GM23338 (cell line): ENCODE measurements around the gene BNIP2. TPM values are rescaled to one million over a fixed set of nuclear protein-coding genes. Genes with fewer than 3 reads are reported as not detected.

Source experiments
- ATAC-seq: fragments of 200-7000 bp; cut with Tn5 transposase; 3 replicates; pipeline ENCODE4 v1.9.1; 2020
- DNase-seq: peaks from one replicate; pipeline ENCODE4 v3.0.0-alpha.2; 2015; ENCODE audit warnings: low spot score
- H2AFZ ChIP-seq: fragments of 200-600 bp; sonication (generic); 2 replicates; pipeline ENCODE4 v1.8.0; 2016; ENCODE audit warnings: antibody characterized with exemption, mild to moderate bottlenecking, moderate library complexity
- H3F3A ChIP-seq: fragments of 200-600 bp; sonication (generic); replicated peaks from 2 replicates; pipeline ENCODE4 v1.8.0; 2017; ENCODE audit warnings: antibody characterized with exemption, mixed run types, low read depth
- H3K27ac ChIP-seq: fragments of 200-600 bp; sonication (generic); 2 replicates; pipeline ENCODE4 v1.6.1; 2016; ENCODE audit warnings: low read depth
- H3K27me3 ChIP-seq: fragments of 200-600 bp; sonication (generic); 2 replicates; pipeline ENCODE4 v1.8.0; 2016; ENCODE audit warnings: mild to moderate bottlenecking, mixed run types, moderate library complexity; ENCODE audit not compliant: insufficient read depth
- H3K36me3 ChIP-seq: fragments of 200-600 bp; sonication (generic); 2 replicates; pipeline ENCODE4 v1.8.0; 2016; ENCODE audit warnings: mild to moderate bottlenecking; ENCODE audit not compliant: insufficient read depth
- H3K4me1 ChIP-seq: fragments of 200-600 bp; sonication (generic); 2 replicates; pipeline ENCODE4 v1.8.0; 2016; ENCODE audit warnings: mild to moderate bottlenecking, moderate library complexity; ENCODE audit not compliant: insufficient read depth
- H3K4me2 ChIP-seq: fragments of 200-600 bp; sonication (generic); 2 replicates; pipeline ENCODE4 v1.7.1; 2017; ENCODE audit warnings: mixed run types
- H3K4me3 ChIP-seq: fragments of 200-600 bp; sonication (generic); 2 replicates; pipeline ENCODE4 v1.6.1; 2016; ENCODE audit warnings: mixed run types
- H3K79me2 ChIP-seq: fragments of 200-600 bp; sonication (generic); replicated peaks from 2 replicates; pipeline ENCODE4 v1.8.0; 2017; ENCODE audit warnings: mild to moderate bottlenecking; ENCODE audit not compliant: insufficient read depth
- H3K9me2 ChIP-seq: fragments of 200-600 bp; sonication (generic); 2 replicates; pipeline ENCODE4 v1.8.0; 2017; ENCODE audit not compliant: insufficient read depth
- H4K20me1 ChIP-seq: fragments of 200-600 bp; sonication (generic); replicated peaks from 2 replicates; pipeline ENCODE4 v1.8.0; 2017; ENCODE audit warnings: mild to moderate bottlenecking; ENCODE audit not compliant: insufficient read depth
- H3K27ac Mint-ChIP-seq: 2 replicates; pipeline ENCODE4 v1.8.0; 2020; ENCODE audit warnings: inconsistent platforms, mild to moderate bottlenecking, moderate library complexity, mixed read lengths
- H3K27me3 Mint-ChIP-seq: 3 replicates; pipeline ENCODE4 v1.8.0; 2022; ENCODE audit warnings: low read depth, mild to moderate bottlenecking, moderate library complexity, mixed read lengths, inconsistent platforms; ENCODE audit not compliant: insufficient read depth, poor library complexity
- H3K36me3 Mint-ChIP-seq: 3 replicates; pipeline ENCODE4 v1.8.0; 2021; ENCODE audit warnings: low read depth, mild to moderate bottlenecking, inconsistent platforms, moderate library complexity, mixed read lengths
- H3K4me1 Mint-ChIP-seq: 3 replicates; pipeline ENCODE4 v1.8.0; 2020; ENCODE audit warnings: mild to moderate bottlenecking, inconsistent platforms, mixed read lengths
- H3K4me3 Mint-ChIP-seq: 3 replicates; pipeline ENCODE4 v1.8.0; 2021; ENCODE audit warnings: moderate library complexity, mild to moderate bottlenecking, inconsistent platforms, mixed read lengths
- H3K9me3 Mint-ChIP-seq: 3 replicates; pipeline ENCODE4 v1.8.0; 2020; ENCODE audit warnings: moderate library complexity, mild to moderate bottlenecking, inconsistent platforms, mixed read lengths
- CREB1 ChIP-seq: fragments of 250-450 bp; sonication (Bioruptor Pico); IDR thresholded peaks from 2 replicates; pipeline ENCODE4 v1.5.0; 2020; ENCODE audit warnings: low read depth, mild to moderate bottlenecking, moderate library complexity
- EZH2 ChIP-seq: fragments of 200-600 bp; sonication (generic); IDR thresholded peaks from one replicate; pipeline ENCODE4 v1.8.0; 2017; ENCODE audit warnings: antibody characterized with exemption, mild to moderate bottlenecking, low read depth; ENCODE audit not compliant: unreplicated experiment
- EZH2phosphoT487 ChIP-seq: fragments of 200-600 bp; sonication (generic); IDR thresholded peaks from one replicate; pipeline ENCODE4 v1.8.1; 2018; ENCODE audit warnings: antibody characterized with exemption; ENCODE audit not compliant: unreplicated experiment
- JUNB ChIP-seq: IDR thresholded peaks from one replicate; pipeline ENCODE4 v1.6.1; 2016; ENCODE audit warnings: antibody characterized with exemption; ENCODE audit not compliant: unreplicated experiment
- NANOG ChIP-seq: IDR thresholded peaks from 2 replicates; pipeline ENCODE4 v1.6.1; 2016; ENCODE audit warnings: antibody characterized with exemption, borderline replicate concordance
- POLR2AphosphoS5 ChIP-seq: IDR thresholded peaks from 2 replicates; pipeline ENCODE4 v1.6.1; 2016; ENCODE audit warnings: antibody characterized with exemption, low read depth
- STAT1 ChIP-seq: IDR thresholded peaks from one replicate; pipeline ENCODE4 v1.6.1; 2016; ENCODE audit warnings: antibody characterized with exemption; ENCODE audit not compliant: unreplicated experiment
- ZNF114 ChIP-seq: fragments of 250-450 bp; sonication (Bioruptor Pico); IDR thresholded peaks from 2 replicates; pipeline ENCODE4 v1.5.0; 2020; ENCODE audit warnings: mild to moderate bottlenecking, moderate library complexity
- ZNF331 ChIP-seq: fragments of 250-450 bp; sonication (Bioruptor Pico); IDR thresholded peaks from 2 replicates; pipeline ENCODE4 v1.5.0; 2020; ENCODE audit warnings: low read depth, mild to moderate bottlenecking, moderate library complexity
- polyA plus RNA-seq: library from polyadenylated mRNA; unstranded; fragments of >200 nt; fragmentation: Nextera tagmentation; extraction: Ambion mirVana; gene quantifications from 2 replicates; pipeline ENCODE4 v1.2.1, GENCODE V29; 2016
- total RNA-seq: library from RNA; depleted of rRNA; stranded (reverse); fragments of >200 nt; shearing (Covaris generic); gene quantifications from 2 replicates; pipeline ENCODE4 v1.2.3, GENCODE V29; 2014
- TF ChIP-seq, protein P1 (sequence below), 2 experiments: fragments of 200-600 bp in 1 of 2; sonication (generic) in 1 of 2; conservative IDR thresholded peaks; 2 replicates each; pipeline versions ENCODE4 v1.5.1 to v1.6.1; 2016 to 2017; ENCODE audit warnings: antibody characterized with exemption in 2 of 2, low read depth in 2 of 2, mild to moderate bottlenecking in 2 of 2, moderate library complexity in 1 of 2
- TF ChIP-seq, protein P2 (sequence below): IDR thresholded peaks from 2 replicates; pipeline ENCODE4 v1.6.1; 2016; ENCODE audit warnings: antibody characterized with exemption
- TF ChIP-seq, protein P3 (sequence below): IDR thresholded peaks from one replicate; pipeline ENCODE4 v1.6.1; 2018; ENCODE audit warnings: antibody characterized with exemption; ENCODE audit not compliant: unreplicated experiment
- TF ChIP-seq, protein P4 (sequence below): fragments of 250-450 bp; sonication (Bioruptor Pico); IDR thresholded peaks from 2 replicates; pipeline ENCODE4 v1.5.0; 2020; ENCODE audit warnings: mild to moderate bottlenecking, moderate library complexity

BNIP2 gene
- total and polyA plus RNA-seq, 2 experiments from 2014 or later, result 43.7 to 83.7 TPM

DNA sequence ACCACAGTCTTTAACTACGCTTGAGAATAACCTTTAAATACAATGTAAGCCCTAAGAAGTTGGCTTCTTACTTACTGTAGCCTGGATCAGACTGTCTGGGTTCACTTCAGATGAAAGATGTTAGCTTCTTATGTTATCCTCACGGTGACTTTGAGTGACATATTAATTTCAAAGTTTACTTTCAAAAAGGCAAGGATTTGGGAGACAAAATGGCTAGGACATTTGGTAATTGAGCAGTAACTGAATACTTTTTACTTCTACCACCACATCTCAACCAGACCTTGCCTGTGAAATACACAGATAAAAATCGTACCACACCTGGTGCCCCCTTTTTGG is 36.0 kb upstream of the BNIP2 start:
- H3K4me1 ChIP-seq, result no peaks in the 10 kb centered on the region
- H3K4me1 Mint-ChIP-seq, result no peaks in the 10 kb centered on the region

More for the DNA sequence above, 36.0 kb upstream of the BNIP2 start:
- H3K4me3 ChIP-seq, result no peak overlapping the region
- Mint-ChIP-seq H3K27me3 (peaks cover 2% of the 10 kb centered on the region), H3K27ac (no peak overlapping the region), H3K9me3 (no peaks in the 10 kb centered on the region), H3K36me3 (no peaks in the 10 kb centered on the region), H3K4me3 (no peak overlapping the region)
- H3F3A ChIP-seq, result no peaks in the 10 kb centered on the region
- H2AFZ ChIP-seq, result no peak overlapping the region
- DNase-seq, result no peak
- H3K27me3 ChIP-seq, result no peaks in the 10 kb centered on the region
- H3K36me3 ChIP-seq, result no peaks in the 10 kb centered on the region
- H4K20me1 ChIP-seq, result no peaks in the 10 kb centered on the region
- no peak for ATAC-seq
- H3K4me2 ChIP-seq, result no peak overlapping the region
- TF ChIP-seq, protein P1, sequence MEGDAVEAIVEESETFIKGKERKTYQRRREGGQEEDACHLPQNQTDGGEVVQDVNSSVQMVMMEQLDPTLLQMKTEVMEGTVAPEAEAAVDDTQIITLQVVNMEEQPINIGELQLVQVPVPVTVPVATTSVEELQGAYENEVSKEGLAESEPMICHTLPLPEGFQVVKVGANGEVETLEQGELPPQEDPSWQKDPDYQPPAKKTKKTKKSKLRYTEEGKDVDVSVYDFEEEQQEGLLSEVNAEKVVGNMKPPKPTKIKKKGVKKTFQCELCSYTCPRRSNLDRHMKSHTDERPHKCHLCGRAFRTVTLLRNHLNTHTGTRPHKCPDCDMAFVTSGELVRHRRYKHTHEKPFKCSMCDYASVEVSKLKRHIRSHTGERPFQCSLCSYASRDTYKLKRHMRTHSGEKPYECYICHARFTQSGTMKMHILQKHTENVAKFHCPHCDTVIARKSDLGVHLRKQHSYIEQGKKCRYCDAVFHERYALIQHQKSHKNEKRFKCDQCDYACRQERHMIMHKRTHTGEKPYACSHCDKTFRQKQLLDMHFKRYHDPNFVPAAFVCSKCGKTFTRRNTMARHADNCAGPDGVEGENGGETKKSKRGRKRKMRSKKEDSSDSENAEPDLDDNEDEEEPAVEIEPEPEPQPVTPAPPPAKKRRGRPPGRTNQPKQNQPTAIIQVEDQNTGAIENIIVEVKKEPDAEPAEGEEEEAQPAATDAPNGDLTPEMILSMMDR (conservative IDR thresholded peaks at IDR 0.05; ENCODE audit: low read depth in 2 of 2), result no peak
- TF ChIP-seq ZNF331 (CRISPR knock-in tag) (no peak), EZH2phosphoT487 (no peak), POLR2AphosphoS5 (no peak), JUNB (no peak), ZNF114 (CRISPR knock-in tag) (no peak), STAT1 (no peak), NANOG (no peak), EZH2 (no peak), CREB1 (CRISPR knock-in tag) (no peak)
- TF ChIP-seq, protein P2, sequence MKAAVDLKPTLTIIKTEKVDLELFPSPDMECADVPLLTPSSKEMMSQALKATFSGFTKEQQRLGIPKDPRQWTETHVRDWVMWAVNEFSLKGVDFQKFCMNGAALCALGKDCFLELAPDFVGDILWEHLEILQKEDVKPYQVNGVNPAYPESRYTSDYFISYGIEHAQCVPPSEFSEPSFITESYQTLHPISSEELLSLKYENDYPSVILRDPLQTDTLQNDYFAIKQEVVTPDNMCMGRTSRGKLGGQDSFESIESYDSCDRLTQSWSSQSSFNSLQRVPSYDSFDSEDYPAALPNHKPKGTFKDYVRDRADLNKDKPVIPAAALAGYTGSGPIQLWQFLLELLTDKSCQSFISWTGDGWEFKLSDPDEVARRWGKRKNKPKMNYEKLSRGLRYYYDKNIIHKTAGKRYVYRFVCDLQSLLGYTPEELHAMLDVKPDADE, result no peak
- TF ChIP-seq, protein P3, sequence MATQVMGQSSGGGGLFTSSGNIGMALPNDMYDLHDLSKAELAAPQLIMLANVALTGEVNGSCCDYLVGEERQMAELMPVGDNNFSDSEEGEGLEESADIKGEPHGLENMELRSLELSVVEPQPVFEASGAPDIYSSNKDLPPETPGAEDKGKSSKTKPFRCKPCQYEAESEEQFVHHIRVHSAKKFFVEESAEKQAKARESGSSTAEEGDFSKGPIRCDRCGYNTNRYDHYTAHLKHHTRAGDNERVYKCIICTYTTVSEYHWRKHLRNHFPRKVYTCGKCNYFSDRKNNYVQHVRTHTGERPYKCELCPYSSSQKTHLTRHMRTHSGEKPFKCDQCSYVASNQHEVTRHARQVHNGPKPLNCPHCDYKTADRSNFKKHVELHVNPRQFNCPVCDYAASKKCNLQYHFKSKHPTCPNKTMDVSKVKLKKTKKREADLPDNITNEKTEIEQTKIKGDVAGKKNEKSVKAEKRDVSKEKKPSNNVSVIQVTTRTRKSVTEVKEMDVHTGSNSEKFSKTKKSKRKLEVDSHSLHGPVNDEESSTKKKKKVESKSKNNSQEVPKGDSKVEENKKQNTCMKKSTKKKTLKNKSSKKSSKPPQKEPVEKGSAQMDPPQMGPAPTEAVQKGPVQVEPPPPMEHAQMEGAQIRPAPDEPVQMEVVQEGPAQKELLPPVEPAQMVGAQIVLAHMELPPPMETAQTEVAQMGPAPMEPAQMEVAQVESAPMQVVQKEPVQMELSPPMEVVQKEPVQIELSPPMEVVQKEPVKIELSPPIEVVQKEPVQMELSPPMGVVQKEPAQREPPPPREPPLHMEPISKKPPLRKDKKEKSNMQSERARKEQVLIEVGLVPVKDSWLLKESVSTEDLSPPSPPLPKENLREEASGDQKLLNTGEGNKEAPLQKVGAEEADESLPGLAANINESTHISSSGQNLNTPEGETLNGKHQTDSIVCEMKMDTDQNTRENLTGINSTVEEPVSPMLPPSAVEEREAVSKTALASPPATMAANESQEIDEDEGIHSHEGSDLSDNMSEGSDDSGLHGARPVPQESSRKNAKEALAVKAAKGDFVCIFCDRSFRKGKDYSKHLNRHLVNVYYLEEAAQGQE, result no peak
- TF ChIP-seq, protein P4, sequence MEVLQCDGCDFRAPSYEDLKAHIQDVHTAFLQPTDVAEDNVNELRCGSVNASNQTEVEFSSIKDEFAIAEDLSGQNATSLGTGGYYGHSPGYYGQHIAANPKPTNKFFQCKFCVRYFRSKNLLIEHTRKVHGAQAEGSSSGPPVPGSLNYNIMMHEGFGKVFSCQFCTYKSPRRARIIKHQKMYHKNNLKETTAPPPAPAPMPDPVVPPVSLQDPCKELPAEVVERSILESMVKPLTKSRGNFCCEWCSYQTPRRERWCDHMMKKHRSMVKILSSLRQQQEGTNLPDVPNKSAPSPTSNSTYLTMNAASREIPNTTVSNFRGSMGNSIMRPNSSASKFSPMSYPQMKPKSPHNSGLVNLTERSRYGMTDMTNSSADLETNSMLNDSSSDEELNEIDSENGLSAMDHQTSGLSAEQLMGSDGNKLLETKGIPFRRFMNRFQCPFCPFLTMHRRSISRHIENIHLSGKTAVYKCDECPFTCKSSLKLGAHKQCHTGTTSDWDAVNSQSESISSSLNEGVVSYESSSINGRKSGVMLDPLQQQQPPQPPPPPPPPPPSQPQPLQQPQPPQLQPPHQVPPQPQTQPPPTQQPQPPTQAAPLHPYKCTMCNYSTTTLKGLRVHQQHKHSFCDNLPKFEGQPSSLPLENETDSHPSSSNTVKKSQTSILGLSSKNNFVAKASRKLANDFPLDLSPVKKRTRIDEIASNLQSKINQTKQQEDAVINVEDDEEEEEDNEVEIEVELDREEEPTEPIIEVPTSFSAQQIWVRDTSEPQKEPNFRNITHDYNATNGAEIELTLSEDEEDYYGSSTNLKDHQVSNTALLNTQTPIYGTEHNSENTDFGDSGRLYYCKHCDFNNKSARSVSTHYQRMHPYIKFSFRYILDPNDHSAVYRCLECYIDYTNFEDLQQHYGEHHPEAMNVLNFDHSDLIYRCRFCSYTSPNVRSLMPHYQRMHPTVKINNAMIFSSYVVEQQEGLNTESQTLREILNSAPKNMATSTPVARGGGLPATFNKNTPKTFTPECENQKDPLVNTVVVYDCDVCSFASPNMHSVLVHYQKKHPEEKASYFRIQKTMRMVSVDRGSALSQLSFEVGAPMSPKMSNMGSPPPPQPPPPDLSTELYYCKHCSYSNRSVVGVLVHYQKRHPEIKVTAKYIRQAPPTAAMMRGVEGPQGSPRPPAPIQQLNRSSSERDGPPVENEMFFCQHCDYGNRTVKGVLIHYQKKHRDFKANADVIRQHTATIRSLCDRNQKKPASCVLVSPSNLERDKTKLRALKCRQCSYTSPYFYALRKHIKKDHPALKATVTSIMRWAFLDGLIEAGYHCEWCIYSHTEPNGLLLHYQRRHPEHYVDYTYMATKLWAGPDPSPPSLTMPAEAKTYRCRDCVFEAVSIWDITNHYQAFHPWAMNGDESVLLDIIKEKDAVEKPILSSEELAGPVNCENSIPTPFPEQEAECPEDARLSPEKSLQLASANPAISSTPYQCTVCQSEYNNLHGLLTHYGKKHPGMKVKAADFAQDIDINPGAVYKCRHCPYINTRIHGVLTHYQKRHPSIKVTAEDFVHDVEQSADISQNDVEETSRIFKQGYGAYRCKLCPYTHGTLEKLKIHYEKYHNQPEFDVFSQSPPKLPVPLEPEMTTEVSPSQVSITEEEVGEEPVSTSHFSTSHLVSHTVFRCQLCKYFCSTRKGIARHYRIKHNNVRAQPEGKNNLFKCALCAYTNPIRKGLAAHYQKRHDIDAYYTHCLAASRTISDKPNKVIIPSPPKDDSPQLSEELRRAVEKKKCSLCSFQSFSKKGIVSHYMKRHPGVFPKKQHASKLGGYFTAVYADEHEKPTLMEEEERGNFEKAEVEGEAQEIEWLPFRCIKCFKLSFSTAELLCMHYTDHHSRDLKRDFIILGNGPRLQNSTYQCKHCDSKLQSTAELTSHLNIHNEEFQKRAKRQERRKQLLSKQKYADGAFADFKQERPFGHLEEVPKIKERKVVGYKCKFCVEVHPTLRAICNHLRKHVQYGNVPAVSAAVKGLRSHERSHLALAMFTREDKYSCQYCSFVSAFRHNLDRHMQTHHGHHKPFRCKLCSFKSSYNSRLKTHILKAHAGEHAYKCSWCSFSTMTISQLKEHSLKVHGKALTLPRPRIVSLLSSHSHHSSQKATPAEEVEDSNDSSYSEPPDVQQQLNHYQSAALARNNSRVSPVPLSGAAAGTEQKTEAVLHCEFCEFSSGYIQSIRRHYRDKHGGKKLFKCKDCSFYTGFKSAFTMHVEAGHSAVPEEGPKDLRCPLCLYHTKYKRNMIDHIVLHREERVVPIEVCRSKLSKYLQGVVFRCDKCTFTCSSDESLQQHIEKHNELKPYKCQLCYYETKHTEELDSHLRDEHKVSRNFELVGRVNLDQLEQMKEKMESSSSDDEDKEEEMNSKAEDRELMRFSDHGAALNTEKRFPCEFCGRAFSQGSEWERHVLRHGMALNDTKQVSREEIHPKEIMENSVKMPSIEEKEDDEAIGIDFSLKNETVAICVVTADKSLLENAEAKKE (CRISPR knock-in tag), result no peak
- no peaks in the 10 kb centered on the region for H3K9me2 ChIP-seq
- no peaks in the 10 kb centered on the region for H3K79me2 ChIP-seq
- no peak overlapping the region for H3K27ac ChIP-seq
